HG03442 (cell line): Measurements from ENCODE around the gene TNIK.
"Not testable (repeated sequence)": the region's sequence is repeated elsewhere in the genome, so short reads cannot be mapped to it uniquely, and the experiment has no call there.

ENCODE experiments used
- ATAC-seq: cut with Tn5 transposase; IDR thresholded peaks from one replicate; pipeline ENCODE4 v1.9.1; 2021; ENCODE audit warnings: mild to moderate bottlenecking, moderate library complexity; ENCODE audit not compliant: unreplicated experiment

The TNIK gene

DNA sequence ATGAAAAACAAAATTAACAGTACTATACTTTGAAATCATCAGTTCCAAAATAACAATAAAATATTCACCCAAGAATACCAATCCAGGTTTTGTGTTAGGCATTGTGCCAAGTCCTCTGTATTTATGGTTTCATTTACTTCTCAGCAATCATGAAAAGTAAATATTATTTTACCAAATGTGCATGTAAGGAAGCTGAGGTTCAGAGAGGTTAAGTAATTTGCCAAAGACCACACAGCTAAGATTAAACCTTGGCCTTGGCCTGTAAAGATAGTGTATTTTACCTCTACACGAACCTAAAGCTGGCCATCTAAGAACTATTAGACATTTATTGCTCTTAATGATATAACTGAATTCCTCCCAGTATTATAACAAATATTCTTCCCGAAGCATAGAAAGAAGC is 309.3 kb downstream of the TNIK start:
- ATAC-seq = no peak

DNA sequence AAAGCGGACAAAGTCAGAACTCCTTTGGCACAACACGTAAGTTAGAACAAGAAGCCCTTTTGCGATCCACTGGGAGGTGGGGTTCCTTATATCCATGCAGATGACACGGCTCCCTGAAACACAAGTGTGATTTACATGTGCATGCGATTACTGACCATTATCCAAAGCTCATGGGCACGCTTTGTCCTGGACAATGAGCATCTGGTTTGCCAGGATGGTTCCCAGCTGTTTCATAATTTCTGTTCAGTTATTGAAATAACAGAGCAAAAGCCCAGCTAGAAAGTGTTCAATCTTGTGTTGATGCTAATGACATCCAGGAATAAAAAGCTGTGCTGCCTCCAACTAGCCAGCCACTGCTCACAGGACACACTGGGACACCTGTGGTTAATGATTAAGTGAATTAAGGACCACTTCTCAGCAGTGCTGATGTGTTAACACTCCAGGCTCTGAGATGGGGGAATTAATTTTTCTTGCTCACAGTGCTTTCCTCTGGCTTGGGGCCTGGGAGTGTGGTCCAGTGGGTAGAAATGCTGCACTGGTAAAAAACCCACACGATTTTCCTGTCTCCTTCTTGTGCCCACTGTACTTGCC is 310.6 kb downstream of the TNIK start:
- ATAC-seq = no peak

DNA sequence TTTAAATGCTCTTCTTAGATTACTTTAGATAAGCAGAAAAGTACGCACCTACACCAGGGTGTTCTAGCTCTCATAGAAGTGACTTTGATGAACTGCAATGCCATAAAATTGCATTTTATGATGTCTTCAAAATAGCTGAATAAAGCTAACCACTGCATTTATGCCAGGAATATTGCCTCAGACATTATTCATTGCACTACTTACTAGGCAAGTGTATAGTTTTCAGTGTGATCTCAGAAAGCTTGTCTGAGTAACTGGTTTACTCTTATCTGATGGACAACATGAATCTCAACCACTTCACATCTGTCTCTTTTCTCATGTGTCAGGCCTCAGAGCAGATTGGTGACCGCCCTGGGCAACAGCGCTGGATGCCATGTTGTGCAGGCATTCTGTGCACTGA is 314.4 kb downstream of the TNIK start:
- no peak for ATAC-seq

DNA sequence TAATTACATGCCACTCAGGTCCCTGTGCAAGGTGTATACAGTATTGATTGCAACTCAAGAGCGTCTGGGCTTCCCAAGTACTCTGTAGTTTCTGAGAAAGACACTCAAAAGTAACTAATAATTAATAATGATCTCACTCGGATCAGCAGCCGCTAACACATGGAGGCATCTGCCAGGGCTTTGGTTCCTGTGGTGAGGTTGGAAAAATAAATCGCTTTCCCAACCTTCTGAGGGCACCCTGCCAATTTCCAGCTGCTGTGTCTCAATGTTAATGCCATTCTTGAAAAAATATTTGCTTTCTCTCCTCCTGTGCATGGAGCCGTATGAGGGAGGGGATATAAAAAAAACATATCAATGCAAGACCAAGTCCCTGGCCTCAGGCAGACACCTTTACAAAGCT is 317.2 kb downstream of the TNIK start:
- ATAC-seq = no peak

DNA sequence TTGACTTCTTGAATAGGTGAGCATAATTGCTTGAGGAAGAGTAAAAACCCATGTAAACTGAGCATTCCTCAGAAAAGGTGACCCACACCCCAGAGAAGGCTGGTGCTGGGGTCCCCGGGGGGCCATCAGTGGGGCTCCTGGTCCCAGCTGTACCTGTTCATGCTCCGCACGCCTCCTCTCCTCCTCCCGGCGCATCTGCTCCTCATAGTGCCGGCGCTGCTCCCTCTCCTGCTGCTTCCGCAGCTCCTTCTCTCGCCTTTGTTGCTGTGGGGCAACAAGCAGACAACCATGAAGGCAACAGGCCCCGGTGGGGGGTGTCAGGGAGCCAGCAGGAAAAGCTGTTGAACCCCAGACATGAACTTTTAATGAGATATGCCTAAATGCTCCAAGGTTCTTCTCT is 320.0 kb downstream of the TNIK start:
- no peak for ATAC-seq

DNA sequence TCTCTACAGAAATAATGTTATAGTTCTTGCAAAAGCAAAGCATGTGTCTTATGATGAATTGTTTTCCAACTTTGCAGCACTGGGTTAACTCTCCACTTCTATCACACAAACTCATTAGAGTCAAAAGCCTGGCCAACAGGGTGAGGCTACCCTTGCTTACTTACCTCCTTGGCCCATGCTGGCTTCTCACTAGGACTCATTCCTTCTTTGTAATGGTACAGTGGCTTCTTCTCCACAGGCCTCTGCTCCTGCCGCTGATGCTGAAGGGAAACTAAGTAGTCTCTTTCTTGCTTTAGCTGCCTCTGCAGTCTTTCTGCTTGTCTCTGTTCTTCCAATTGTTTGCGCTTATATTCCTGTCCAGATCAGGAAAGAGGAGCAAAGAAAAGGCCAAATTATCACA is 322.2 kb downstream of the TNIK start:
- no peak for ATAC-seq

DNA sequence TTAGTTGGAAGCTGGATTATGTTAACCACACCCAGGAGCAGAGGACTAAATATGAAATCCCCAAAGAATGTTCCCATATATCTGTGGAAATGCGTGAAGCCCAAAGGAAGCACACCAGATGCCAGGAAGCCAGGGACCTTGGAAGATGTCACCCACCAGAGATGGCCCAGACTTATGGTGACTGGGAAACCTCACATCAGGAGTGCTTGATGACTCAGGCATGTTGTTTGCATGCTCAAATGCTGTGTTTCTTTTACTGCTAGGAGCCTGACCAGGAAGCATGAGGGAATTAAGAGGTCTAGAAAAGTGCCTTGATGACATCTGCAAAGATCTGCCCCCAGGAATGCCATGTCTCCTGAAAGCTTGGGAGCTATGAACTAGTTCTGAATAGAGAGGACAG is 324.7 kb downstream of the TNIK start:
- ATAC-seq = no peak

DNA sequence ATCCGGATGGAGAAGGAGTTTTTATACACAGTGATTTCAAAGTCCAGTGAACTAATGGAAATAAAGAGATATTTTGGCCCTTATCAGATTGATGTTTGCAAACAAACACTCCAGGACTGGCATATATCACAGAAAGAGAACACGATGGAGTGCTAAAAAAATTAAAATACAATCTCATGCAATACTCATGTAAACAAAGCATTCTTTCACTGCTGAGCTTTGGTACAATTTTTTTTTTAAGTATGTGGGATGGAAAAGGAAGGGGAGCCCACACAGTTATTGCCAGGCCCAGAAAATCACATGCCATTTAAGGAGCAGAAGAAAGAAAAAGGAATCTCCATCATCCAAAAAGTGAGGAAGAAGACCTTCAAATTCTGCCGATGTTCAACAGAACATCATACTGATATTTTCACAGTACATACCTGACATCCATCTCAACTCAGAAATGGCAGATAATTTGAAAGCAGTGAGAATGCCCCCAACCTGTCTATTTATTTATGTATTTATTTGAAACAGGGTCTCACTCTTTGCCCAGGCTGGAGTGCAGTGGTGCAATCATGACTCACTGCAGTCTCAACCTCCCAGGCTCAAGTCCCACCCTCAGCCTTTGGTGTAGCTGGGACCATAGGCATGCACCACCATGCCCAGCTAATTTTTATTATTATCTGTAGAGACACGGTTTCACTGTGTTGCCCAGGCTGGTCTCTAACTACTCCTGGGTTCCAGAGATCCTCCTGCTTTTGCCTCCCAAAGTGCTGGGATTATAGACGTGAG is 326.2 kb downstream of the TNIK start:
- ATAC-seq = no peak

DNA sequence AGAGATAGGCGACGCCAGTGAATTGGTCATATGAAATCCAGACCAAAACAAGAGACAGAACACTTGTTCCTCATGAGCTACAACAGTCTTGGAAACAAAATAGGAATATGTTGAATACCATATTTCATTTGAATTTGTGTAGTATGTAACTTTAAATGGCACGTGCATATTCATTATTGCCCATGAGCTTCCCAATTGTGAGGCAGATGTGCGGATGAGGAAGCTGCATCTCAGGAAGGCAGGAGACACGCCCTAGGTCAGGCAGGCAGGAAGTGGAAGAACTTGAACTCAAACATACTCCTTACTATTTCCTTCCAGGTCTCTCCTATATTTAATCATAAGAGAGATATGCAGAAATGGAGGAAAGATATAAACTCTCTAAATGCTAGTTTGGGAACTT is 326.9 kb downstream of the TNIK start:
- no peak for ATAC-seq

DNA sequence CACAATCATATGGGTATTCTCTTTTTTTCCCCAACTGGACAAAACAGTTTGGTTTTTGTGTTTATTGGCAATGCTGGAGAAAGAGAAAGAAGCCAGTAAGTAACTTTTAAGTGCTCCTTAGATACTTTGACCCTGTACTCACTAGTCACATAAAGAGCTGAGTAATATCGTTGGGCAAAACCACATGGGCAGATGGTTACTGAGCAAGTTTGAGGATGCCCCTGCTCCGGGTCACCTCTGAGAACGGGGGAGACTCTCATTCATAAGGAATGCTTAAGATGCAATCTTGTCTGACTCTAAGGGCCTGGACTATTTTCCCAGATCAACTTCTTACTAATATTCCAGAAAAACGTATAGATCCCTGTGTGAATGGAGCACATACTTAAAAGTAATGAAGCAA is 327.3 kb downstream of the TNIK start:
- no peak for ATAC-seq

DNA sequence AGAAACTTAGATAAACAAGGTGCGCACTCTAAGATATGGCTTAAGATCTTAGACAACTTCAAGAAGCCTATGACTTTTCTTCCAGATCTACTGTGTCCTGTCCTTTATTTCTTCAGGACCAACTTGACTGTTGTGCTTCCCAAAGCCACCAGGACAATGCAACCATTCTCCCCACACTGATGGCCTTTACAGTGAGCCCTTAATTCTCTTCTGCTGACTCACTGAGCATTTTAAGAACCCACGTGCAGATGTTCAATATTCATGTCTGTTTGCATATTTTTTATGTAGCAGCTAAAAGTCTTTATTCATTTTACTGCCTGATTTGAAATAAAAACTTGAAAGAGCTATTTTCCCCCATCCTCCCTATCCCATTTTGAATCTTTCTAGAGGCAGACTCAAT is 330.4 kb downstream of the TNIK start:
- no peak for ATAC-seq

DNA sequence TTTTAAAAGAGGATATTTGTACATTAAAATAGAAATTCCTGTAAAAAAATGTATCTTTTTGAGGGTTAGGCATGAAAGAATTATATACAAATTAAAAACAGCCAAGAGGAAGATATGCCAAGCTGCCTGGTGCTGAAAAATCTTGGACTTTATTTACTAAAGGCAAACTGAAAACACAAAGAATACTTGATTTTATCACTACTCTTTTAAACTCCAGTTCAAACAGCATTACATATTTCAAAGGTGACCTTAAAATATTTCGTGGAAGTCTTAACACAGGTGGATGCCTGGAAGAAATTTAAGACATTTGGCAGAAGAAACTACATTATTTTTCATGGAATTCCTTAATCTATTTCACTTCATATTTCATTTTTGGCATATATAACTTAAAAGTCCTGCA is 332.6 kb downstream of the TNIK start:
- ATAC-seq = no peak

DNA sequence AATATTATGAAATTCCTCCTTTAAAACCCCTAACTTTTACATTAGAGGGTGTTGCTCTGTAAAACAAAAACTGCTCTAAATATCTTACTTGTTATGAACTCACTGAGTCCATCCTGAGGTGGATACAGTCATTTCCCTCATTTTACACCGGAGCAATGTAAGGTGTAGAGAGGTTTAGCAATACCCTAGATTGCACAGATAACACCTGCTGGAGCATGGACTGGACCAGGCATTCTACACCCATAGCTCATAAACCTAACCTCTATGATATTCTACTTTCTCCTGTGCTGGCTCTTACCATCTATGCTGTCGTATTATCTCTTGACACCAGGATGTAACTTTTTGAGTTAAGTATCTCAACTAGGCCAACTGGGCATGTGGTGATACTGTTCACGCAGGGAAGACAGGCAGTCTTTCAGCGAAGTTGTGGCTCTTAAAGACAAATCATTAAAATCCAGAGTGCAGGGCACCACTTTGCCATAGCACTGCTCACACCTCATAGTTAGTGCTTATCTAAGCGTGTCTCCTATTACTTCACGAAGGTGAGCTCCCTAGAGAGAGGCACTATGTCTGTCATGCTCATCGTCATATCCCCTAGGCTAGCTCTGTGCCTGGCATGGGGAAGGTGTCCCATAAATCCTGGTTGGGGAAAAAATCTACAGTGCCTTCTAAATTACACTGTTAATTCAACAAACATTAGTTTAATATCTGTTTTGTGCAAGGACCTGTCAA is 333.6 kb downstream of the TNIK start:
- ATAC-seq = no peak

DNA sequence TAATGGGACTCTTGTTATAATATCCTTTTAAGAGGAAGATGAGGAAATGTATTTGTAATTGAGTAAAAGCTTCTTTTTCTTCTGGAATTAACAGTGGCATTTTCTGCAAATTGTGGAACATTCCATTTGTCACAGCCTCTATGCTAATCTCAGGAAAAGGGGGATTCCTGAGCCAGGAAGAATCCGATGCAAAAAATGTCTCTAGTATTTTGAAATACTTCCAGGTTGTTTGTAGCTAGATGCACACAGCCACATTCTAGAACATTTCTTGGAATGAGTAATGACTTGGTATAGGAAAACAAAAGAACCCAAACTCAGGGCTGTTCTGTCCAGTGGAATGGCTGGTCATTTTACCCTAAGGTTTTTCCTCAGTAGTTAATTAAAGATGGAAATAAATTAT is 335.2 kb downstream of the TNIK start:
- ATAC-seq = no peak

DNA sequence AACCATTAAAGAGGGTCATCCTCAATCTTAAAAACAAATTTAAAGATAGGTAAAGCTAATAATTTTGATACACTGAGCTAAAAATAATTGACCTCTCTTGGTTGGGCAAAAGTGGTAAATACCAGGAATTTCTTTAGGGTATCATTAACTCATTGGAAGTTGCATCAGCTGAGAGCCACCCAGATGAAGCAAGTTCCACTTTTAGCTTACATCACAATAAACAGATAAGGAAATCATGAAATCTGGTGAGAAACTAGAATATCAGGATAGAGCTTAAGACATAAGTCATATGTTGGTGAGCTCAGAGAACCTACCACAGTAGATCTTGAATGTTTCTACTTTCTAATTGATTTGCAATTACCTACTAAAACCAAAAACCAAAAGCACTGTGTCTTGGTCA is 336.3 kb downstream of the TNIK start:
- ATAC-seq = no peak

DNA sequence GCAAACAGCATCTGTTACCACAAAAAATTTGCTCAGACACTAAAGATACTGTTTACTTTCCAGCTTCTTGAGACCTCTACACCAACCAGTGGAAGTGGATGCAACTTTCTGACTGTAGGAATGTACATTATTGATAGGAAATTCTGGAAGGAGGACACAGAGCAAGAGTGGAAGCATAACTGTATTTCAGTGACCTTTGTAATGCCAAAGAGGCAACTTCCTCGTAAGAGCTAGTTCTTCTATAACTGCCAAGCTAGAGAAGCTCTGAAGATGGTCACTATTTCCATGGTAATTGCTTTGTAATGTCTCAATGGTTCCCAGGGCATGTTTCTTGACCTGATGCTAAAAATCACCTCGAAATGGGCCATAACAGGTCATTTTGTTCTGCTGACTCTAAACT is 337.3 kb downstream of the TNIK start:
- no peak for ATAC-seq

DNA sequence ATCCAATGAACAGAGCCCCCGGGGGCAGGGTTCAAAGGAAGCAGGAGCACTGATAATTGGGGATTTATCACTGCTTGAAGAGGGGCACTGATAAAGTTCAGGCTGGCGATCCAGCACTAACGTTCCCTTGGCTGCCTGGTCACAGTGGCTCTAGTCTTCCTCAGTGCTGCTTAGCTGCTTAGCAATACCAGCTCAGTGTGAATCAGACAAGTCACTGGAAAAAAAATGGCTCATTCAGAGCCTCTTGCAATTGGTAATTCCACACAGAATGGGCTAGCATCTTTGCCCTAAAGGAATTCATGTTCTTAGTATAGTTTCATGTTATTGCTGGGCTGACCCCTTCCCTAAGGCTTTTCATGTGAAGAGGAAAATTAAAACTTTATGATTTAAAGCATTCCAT is 338.0 kb downstream of the TNIK start:
- ATAC-seq = no peak

DNA sequence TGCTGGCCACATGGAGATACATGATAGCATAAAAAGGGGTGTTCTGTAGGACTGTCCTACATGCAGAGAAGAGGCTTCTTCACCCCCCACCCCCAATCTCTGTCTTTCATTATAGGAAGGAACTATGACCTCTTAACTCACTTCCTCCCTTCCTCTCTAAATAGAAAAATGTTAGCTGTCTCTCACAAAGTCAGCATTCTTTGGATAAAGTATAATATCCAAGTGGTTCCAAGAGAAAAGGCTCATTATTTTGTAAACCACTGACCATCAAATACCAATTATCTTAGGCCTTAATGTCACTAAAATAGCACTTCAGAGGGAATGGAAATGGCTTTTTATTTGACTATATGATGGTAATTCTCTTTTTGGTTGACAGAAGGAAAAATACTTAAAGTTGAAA is 338.4 kb downstream of the TNIK start:
- no peak for ATAC-seq

DNA sequence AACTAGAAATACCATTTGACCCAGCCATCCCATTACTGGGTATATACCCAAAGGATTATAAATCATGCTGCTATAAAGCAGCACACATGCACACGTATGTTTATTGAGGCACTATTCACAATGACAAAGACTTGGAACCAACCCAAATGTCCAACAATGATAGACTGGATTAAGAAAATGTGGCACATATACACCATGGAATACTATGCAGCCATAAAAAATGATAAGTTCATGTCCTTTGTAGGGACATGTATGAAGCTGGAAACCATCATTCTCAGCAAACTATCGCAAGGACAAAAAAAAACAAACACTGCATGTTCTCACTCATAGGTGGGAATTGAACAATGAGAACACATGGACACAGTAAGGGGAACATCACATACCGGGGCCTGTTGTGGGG is 340.8 kb downstream of the TNIK start:
- not testable (repeated sequence) for ATAC-seq

DNA sequence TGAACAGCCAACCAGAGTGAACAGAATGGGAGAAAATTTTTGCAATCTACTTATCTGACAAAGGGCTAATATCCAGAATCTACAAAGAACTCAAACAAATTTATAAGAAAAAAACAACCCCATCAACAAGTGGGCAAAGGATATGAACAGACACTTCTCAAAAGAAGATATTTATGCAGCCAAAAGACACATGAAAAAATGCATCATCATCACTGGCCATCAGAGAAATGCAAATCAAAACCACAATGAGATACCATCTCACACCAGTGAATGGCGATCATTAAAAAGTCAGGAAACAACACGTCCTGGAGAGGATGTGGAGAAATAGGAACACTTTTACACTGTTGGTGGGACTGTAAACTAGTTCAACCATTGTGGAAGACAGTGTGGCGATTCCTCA is 341.2 kb downstream of the TNIK start:
- not testable (repeated sequence) for ATAC-seq

DNA sequence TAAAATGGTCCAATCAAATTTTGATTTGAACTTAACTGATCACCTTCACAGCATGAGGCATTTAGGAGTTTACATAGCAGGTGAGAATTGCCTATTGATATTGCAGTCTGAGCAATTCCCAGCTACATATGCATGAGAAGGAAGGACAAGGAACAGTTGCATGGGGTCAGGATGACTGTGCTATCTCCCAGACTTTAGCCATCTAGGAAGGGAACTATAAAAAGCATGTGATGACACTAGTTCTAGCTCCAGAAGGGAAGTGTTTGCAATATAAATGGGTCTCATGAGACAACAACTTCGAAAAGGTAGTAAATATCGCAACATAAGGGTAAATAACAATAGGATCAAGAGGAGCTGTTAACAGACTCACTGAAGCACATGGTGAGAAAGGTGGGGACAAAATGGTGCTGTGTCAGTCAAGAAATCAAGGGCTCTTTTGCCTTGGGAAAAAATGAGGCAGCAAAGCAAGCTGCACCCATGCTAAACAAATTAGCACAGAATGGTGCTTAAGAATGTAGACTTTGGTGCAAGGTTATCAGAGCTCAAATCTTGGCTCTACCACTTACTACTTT is 343.3 kb downstream of the TNIK start:
- ATAC-seq = no peak

DNA sequence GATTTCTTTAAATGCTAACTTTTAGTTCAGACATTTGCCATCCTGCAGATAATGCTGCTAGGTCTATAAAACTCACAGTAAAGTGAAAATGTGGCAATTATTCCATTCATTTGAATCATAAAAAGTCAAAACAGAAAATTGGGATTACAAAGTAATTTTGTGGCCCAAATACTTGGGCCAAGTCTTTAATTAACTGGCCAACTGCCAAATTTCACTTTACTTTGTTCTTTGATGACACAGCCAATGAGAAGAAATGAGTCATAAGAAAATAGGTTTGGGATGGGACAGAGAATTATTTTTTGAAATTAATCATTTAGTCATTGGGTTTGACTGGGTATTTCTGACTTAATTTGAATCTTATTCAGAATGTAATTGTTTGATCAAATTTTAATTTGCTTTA is 343.8 kb downstream of the TNIK start:
- no peak for ATAC-seq
